Measurements from ENCODE around the gene FEV.

GRCh38 chr2:218964041-218964771 is 20.8 kb downstream of the FEV start:
- TF ChIP-seq CTCF (optimal IDR thresholded peaks at IDR 0.05 in 1 of 3, IDR thresholded peaks at IDR 0.05 in 1 of 3, conservative IDR thresholded peaks at IDR 0.05 in 1 of 3; ENCODE audit: extremely low read depth in 1 of 3, insufficient read depth in 2 of 3, low read length in 3 of 3) (no peak), EZH2 (IDR thresholded peaks at IDR 0.05; ENCODE audit: low read length) (no peak)

Measured in keratinocyte (primary cell).